Stimulated activated CD8-positive, alpha-beta memory T cell treated with anti-CD3 and anti-CD28 coated beads, Interleukin-2, amount 100 ng/mL, for 1 hour (primary cell): Measurements from ENCODE around the gene LPGAT1.
"Not testable (repeated sequence)": the region's sequence is repeated elsewhere in the genome, so short reads cannot be mapped to it uniquely, and the experiment has no call there.

Source experiments
- DNase-seq, 2 donors: peaks; one replicate each; pipeline ENCODE4 v3.0.0-alpha.2; 2020; ENCODE audit warnings: low read depth in 2 of 2

The LPGAT1 gene

DNA sequence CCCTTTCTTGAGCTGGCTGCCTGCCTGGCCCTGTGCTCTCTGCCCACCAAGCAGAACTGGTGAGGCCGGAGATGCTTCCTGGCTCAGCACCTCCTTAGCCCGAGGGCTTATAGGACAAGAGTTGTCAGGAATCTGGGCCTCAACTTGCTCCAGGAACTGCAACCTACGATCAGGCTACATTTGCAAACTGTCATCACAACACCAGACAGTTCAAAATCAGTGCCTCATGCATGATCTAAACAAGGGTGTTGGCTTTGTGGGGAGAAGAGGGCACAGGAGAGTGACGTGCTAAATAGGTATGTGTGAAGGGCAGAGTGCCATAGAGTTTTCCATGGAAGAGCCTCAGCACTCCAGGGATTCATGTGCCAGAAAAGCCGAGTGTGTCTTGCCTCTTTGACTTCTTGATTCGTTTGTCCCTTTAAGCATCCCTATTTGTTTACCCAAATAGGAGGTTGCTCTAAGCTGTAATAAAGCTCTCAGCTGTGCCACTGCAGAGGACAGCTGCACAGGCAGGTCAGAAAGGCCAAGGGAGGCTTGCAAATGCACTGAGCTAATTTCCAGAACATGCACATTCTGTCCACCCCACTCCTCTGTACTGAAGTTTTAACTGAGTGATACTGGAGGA, 125.0 kb downstream of the LPGAT1 start:
- no peak for DNase-seq

GRCh38 chr1:211704543-211704942, 126.0 kb downstream of the LPGAT1 start:
- DNase-seq: no peak

- no peak for DNase-seq
Measured at GRCh38 chr1:211703812-211704537, 126.6 kb downstream of the LPGAT1 start.

DNA sequence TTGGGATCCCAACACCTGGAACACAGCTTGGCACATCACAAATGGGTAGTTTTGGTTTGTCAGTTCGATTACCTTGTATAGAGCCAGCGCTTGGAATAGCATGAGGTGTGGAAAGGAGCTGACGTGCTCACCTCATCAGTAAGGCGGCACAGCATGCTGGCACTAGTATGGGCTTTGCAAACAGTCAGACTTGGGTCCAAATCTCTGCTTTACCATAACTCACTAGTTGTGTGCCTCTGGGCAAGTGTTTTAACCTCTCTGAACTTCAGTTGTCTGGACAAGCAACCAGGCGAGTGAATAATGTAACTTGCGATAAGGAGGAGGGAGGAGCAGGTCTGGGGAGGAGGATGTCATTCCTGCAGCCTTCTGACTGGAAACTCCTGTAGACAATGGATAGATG, 128.8 kb downstream of the LPGAT1 start:
- DNase-seq: no peak

GRCh38 chr1:211699059-211699458, 131.5 kb downstream of the LPGAT1 start:
- DNase-seq: no peak

- peak; percentile 69 to 72 for DNase-seq
Measured at GRCh38 chr1:211698161-211699026, 132.2 kb downstream of the LPGAT1 start.

GRCh38 chr1:211697356-211697755, 133.2 kb downstream of the LPGAT1 start:
- DNase-seq: no peak

DNA sequence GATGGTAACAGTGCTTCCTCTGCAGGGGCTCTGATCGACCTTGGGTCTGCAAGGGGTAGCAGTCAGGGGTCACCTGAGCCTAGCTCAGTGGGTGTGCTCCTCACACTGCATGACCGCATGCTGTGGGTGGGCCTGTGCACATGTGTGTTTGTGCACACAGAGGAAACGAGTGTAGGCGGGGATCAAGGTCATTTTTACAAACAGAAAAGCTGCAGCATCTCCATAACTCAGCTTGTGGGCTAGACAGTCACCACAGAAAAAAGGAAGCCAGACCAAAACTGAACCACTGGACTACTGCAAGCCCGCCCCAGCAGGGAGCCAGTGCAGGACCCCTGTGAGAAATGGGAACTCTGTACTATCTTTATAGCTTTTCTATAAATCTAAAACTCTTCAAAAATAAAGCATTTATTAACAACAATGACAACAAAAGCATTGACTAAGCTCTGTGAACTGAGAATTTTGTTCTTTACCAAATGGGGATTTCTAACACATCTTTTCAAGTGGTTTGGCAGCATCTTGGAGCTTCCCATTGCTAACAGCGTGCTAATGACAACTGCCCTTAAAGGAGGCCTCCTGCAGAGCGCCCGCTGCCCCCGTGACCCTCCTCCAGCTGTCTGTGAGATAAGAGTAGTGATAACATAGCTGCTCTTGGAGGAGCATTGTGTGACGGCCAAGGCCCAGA, 135.3 kb downstream of the LPGAT1 start:
- no peak for DNase-seq

DNA sequence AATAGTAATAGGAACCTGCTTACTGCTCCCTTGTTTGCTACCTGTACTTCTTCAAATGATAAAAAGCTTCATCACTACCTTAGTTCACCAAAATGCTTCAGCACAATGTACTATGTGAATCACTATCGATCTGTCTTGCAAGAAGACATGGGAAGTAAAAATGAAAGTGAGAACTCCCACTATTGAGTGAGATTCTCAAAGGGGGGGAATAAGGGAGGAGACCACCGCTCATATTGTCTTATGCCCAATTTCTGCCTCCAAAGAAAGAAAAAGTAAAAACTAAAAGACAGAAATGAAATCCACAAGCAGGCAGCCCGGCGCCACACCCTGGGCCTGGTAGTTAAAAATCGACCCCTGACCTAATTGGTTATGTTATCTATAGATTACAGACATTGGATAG, 136.7 kb downstream of the LPGAT1 start:
- not testable (repeated sequence) for DNase-seq
